Embryonic facial prominence (tissue), 1 donor: ENCODE results near the gene LCOR.

Experiments used
- DNase-seq: peaks from one replicate; pipeline ENCODE4 v3.0.0-alpha.2; 2016; ENCODE audit errors: extremely low spot score

LCOR gene

DNA sequence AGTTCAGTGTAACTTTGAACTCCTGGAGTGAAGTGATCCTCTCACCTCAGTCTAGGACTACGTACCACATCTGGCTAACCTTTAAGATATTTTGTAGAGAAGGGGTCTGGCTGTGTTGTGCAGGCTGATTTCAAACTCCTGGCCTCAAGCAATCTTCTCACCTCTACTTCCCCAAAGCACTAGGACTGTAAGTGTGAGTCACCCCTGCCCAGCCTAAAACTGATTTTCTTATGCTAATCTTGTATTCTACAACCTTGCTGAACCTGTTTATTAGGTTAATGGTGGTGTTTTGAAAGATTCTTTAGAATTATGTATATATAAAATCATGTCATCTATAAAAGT, 58.0 kb downstream of the LCOR start:
- no peak for DNase-seq

- no peak for DNase-seq
These were observed 58.5 kb downstream of the LCOR start for GRCh38 chr10:96890580-96890979.

- no peak for DNase-seq
These were observed 59.7 kb downstream of the LCOR start for GRCh38 chr10:96891840-96892239.

DNA sequence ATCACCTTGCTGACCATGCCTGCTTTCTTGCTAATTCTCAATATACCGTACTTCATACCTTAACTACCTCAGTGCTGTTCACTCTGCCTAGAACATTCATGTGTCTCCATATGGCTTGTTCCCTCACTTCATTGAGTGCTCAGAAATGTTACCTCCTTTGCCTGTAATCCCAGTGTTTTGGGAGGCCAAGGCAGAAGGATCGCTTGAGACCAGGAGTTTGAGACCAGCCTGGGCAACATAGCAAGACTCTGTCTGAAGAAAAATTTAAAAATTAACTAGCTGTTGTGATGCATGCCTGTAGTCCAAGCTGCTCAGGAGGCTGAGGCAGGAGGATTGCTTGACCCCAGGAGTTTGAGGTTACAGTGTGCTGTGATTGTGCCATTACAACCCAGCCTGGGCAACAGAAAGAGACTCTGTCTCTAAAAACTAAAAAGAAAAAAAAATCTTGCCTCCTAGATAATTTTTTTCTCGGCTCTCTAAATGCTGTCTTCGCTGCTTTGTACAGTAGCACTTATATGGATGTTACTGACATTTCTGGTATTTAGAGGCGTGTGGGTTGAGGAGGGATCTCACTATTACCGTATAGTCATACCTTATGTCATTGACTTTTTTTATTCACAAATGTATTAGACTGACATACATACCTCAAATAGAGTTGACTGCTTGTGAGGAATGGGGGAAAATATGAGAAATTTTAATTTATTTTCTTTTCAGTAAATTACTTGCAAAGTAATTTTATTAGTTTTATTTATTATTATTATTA, 63.7 kb downstream of the LCOR start:
- no peak for DNase-seq

GRCh38 chr10:96896884-96897589, 64.9 kb downstream of the LCOR start:
- no peak for DNase-seq

- no peak for DNase-seq
These were observed 70.0 kb downstream of the LCOR start for GRCh38 chr10:96902117-96902516.

GRCh38 chr10:96902731-96903358, 70.7 kb downstream of the LCOR start:
- no peak for DNase-seq

DNA sequence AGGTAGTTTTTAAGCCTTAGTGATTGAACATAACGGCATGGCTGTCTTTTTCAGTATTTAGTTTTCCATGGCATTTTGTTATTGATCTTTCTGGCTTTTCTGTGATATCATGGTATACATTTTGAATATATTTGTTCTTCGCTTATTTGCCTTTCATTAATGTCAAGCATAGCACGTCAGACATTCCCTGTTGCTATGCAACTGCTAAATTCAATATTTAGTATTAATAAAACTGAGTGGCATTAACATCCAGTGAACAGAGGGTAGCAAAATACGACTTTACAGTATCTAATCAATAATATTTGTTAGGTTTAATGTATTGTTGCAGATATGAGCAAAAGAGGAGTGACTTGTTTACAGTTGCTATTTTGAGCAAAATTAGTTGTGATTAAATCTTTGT, 72.5 kb downstream of the LCOR start:
- no peak for DNase-seq

- no peak for DNase-seq
These were observed 74.8 kb downstream of the LCOR start for GRCh38 chr10:96906864-96907263.

DNA sequence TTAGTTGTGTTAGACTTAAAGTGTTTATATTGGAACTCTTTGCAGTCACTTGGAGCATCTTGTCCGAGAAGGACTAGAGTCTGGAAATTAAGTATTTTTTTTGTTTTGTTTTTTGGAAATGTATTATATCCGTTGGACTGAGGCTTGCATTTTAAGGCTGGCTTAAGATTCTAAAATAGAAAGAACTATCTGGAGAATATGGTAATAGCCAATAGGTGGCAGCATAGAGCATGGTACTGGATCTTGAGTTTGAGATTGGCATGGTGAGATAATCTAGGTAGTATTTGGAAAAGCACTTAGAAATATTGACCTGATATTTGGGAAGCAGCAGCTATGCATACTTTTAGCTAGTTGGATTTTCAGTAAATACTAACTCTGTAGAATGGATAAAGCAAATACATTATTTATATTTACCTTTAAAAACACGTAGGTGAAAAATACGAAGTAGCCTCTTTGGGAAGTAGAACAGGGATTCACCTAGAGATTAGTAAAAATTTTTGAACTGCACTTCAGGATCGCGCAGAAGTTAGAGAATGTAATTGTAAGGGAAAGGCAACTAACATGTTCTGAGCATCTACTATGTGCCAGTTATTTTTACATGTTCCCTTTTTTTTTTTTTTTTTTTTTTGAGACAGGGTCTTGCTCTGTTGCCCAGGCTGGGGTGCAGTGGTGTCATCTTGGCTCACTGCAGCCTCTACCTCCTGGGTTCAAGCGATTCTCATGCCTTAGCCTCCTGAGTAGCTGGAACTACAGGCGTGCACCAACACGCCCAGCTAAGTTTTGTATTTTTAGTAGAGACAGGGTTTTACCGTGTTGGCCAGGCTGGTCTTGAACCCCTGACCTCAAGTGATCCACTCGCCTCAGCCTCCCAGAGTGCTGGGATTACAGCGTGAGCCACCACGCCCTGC, 78.6 kb downstream of the LCOR start:
- DNase-seq = no peak

DNA sequence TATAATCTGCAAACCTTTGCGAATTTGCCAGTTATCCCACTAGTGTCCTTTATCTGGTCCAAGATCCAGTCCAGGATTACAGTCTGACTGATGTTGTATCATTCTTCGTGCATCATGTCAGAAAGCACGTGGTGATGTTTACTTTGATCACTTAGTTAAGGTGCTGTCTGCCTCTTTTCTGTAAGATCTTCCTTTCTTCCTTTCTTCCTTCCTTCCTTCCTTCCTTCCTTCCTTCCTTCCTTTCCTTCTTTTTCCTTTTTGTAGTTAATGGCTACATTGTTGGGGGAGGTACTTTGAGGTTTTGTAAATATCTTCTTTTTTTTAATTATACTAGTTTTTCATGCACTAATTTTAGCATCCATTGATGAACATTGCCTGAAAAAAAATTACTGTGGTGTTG, 80.3 kb downstream of the LCOR start:
- DNase-seq = no peak

GRCh38 chr10:96913906-96914305, 81.8 kb downstream of the LCOR start:
- DNase-seq = no peak

GRCh38 chr10:96917628-96918027, 85.5 kb downstream of the LCOR start:
- DNase-seq = no peak

DNA sequence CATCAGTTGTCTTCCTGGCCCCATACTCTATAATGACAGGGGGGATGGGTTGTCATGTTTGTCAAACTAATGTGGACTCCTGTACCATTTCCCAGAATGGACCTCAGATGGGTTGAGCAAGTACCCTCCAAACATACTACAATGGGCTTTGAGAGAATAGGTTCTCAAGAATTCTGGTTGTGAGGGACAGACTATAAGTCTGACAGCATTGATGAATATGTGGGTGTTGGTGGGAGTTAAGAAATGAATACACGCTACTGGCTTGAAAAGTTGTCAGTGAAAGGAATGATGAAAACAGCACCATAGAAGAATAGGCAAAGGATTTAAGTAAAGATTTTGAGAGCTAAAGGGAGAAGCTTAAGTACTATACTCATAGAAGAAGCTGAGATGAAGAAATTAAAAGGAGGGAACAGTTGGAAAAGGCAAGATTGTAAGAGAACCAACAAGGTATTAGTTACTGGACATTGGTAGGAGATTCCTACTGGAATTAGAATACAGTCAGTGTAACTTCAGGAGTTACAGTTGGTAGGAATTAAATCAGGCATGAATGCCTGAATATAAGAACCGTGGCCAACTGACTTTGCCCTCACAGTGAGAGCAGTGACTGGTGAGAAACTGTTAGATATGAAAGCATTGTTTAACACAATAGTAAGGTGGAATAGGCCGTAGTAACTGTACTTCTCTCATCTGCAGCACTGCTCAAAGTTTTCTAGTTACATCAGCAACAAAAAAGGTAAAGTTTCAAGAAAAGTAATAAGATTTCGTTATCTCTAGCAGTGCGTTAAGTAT, 86.3 kb downstream of the LCOR start:
- no peak for DNase-seq

- DNase-seq = no peak
These were observed 87.8 kb downstream of the LCOR start for GRCh38 chr10:96919785-96920430.

DNA sequence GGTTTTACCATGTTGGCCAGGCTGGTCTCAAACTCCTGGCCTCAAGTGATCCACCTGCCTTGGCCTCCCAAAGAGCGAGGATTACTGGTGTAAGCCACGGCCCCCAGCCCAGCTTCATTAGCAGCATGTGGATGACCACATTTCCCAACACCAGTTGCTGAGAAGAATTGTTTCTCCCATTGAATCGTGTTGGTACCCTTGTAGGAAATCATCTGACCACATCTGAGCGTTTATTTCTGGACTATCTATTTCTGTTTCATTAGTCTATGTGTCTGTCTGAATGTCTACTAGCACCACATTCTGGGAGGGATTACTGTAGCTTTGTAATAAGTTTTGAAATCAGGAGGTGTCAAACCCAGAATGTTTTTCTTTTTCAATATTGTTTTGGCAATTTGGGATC, 89.6 kb downstream of the LCOR start:
- no peak for DNase-seq

DNA sequence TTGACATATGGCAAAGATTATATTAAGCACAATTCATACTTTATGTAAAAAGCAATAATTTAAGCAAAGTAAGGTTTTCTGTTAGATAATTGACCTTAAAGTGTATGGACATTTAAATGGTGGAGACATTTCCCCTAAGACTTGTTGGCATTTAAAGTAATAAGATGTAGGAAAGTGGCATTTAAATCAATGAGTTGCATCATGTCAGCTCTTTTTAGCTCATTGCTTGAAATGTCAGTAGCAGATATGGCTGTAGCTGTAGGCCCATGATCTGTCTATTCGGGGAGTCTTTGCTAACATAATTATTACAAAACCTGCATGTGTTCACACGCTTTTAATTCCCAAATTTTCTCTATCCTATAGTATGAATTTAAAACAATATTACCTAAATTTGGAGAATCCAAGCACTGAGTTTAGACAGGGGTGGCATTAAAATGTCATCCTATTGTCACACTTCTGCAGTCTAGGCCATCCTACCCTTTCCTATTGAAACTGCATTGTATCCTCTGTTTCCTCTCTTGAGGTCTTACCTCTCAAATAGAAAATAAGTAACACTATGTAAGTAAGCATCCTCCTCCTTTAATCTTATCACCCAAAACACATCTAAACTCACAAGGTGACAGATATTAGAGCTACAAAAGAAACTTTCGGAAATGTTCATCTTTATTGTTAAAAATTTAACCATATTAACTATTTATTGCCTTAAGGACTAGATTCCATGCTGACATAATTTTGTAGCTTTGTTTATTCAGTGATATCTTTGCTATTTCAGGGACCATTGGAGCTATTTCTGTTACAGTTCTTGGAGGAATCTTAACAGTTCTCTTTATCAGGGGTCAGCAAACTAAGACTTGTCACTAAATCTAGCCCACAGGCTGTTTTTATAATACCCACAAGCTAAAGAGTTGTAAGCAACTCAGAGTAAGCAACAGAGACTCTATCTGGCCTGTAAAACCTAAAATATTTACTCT, 91.2 kb downstream of the LCOR start:
- no peak for DNase-seq

DNA sequence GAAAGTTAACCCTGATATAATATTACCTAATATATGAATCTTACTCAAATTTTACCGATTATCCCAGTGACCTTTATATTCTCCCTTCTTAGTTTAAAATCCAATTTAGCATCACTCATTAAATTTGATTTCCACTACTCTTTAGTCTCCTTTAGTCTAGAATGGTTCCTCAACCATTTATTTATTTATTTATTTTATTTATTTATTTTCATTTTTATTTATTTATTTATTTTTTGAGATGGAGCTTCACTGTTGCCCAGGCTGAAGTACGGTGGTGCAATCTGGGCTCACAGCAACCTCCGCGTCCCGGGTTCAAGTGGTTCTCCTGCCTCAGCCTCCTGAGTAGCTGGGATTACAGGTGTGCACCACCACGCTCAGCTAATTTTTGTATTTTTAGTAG, 92.8 kb downstream of the LCOR start:
- no peak for DNase-seq

GRCh38 chr10:96930469-96930868, 98.4 kb downstream of the LCOR start:
- no peak for DNase-seq

- no peak for DNase-seq
These were observed 103.0 kb downstream of the LCOR start for GRCh38 chr10:96935148-96935547.
